HEK293T (cell line): ENCODE measurements around the gene SLC13A3.

Source experiments
- ARNT ChIP-seq: fragments of 450-650 bp; IDR thresholded peaks from 2 replicates; pipeline ENCODE4 v1.6.1; 2017; ENCODE audit warnings: mild to moderate bottlenecking
- NFRKB ChIP-seq: fragments of 450-650 bp; IDR thresholded peaks from 2 replicates; pipeline ENCODE4 v1.6.1; 2016; ENCODE audit warnings: mild to moderate bottlenecking, moderate library complexity
- SUZ12 ChIP-seq: fragments of 450-650 bp; IDR thresholded peaks from 2 replicates; pipeline ENCODE4 v1.6.1; 2016; ENCODE audit warnings: mild to moderate bottlenecking
- ZNF384 ChIP-seq: fragments of 450-650 bp; IDR thresholded peaks from 2 replicates; pipeline ENCODE4 v1.6.1; 2016
- TF ChIP-seq, protein P1 (sequence below): fragments of 450-650 bp; IDR thresholded peaks from 2 replicates; pipeline ENCODE4 v1.6.1; 2016

DNA sequence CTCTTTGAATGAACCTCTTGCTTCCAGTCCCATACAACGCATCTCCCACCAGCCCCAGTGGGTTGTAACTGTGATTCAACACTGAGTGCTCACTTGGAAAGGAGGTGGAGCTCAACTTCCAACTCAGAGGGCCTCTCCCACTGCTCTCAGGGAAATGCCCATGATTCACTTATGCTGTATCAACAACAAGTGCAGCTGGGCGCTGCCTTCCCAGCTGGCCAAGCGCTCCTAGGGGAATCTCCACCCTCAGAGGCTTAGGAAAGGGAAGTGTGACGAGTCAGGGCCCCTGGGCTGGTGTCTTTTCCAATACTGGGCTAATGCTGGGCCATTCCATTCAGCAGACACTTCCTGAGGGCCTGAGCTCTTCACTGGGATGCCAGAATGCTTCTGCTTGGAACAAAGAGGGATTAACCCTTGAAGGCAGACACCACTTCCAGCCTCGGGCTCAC, 92.7 kb downstream of the SLC13A3 start:
- no peak for TF ChIP-seq SUZ12
- TF ChIP-seq, protein P1, sequence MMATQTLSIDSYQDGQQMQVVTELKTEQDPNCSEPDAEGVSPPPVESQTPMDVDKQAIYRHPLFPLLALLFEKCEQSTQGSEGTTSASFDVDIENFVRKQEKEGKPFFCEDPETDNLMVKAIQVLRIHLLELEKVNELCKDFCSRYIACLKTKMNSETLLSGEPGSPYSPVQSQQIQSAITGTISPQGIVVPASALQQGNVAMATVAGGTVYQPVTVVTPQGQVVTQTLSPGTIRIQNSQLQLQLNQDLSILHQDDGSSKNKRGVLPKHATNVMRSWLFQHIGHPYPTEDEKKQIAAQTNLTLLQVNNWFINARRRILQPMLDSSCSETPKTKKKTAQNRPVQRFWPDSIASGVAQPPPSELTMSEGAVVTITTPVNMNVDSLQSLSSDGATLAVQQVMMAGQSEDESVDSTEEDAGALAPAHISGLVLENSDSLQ, result no peak
- TF ChIP-seq NFRKB, result no peak
- no peak for TF ChIP-seq ARNT
- no peak for TF ChIP-seq ZNF384
